ENCODE results near the gene PTBP1.

GRCh38 chr19:812049-812746 is 14.9 kb downstream of the PTBP1 start:
- TF ChIP-seq CTCF (IDR thresholded peaks at IDR 0.05; ENCODE audit: insufficient read depth, low read length, poor library complexity, severe bottlenecking), result no peak
- TF ChIP-seq EZH2phosphoT487 (conservative IDR thresholded peaks at IDR 0.05; ENCODE audit: low read length), result no peak

Measured in SU-DHL-6 (cell line).